Measurements from ENCODE around the gene RYR2. TPM values are rescaled to one million over a fixed set of nuclear protein-coding genes. Genes with fewer than 3 reads are reported as not detected.

The RYR2 gene
- total RNA-seq, 2 experiments from 2014 or later, result not detected

GRCh38 chr1:237108297-237109040 is 66.5 kb downstream of the RYR2 start:
- Histone ChIP-seq H3K79me2 (ENCODE audit: insufficient read depth, low read depth, low read length) (no peaks in the 10 kb centered on the region), H3K9me3 (ENCODE audit: low read length) (no peaks in the 10 kb centered on the region), H3K36me3 (ENCODE audit: insufficient read depth, low read length) (no peaks in the 10 kb centered on the region), H3K4me2 (ENCODE audit: low read length) (no peak overlapping the region), H4K20me1 (ENCODE audit: insufficient read depth, low read length) (no peaks in the 10 kb centered on the region), H2AFZ (ENCODE audit: low read length) (no peak overlapping the region), H3K4me3 (ENCODE audit: low read depth, low read length, poor library complexity, severe bottlenecking) (no peak overlapping the region), H3K4me1 (ENCODE audit: insufficient read depth, low read length, poor library complexity, severe bottlenecking) (no peaks in the 10 kb centered on the region), H3K27ac (ENCODE audit: low read depth, low read length, poor library complexity, severe bottlenecking) (no peak overlapping the region), H3K9me2 (ENCODE audit: insufficient read depth, low read length) (no peaks in the 10 kb centered on the region)
- no peak for TF ChIP-seq CTCF (conservative IDR thresholded peaks at IDR 0.05; ENCODE audit: low read length)
- TF ChIP-seq EZH2phosphoT487 (IDR thresholded peaks at IDR 0.05; ENCODE audit: borderline replicate concordance, low read depth, low read length), result no peak
- intact Hi-C loops (cut with micrococcal nuclease; ENCODE audit: unreplicated experiment), result no loop called here
- ChIA-PET POLR2A (no interaction called here), CTCF (ENCODE audit: unreplicated experiment) (no interaction called here)
- BruUV-seq (replicated peaks), result no TSS peak
- no peak for DNase-seq (ENCODE audit: low spot score)

GRCh38 chr1:237111807-237112206 is 69.8 kb downstream of the RYR2 start:
- intact Hi-C loops (cut with micrococcal nuclease; ENCODE audit: unreplicated experiment), result no loop called here

More at GRCh38 chr1:237111807-237112206, 69.8 kb downstream of the RYR2 start:
- ChIA-PET POLR2A (no interaction called here), CTCF (ENCODE audit: unreplicated experiment) (no interaction called here)
- no peak overlapping the region for H3K4me2 ChIP-seq (ENCODE audit: low read length)
- H3K27ac ChIP-seq (ENCODE audit: low read depth, low read length, poor library complexity, severe bottlenecking), result no peak overlapping the region
- H3K4me3 ChIP-seq (ENCODE audit: low read depth, low read length, poor library complexity, severe bottlenecking), result no peak overlapping the region
- no TSS peak for BruUV-seq (replicated peaks)
- H3K4me1 ChIP-seq (ENCODE audit: insufficient read depth, low read length, poor library complexity, severe bottlenecking), result no peaks in the 10 kb centered on the region
- H3K79me2 ChIP-seq (ENCODE audit: insufficient read depth, low read depth, low read length), result no peaks in the 10 kb centered on the region
- H3K9me3 ChIP-seq (ENCODE audit: low read length), result no peaks in the 10 kb centered on the region
- TF ChIP-seq EZH2phosphoT487 (IDR thresholded peaks at IDR 0.05; ENCODE audit: borderline replicate concordance, low read depth, low read length) (no peak), CTCF (conservative IDR thresholded peaks at IDR 0.05; ENCODE audit: low read length) (no peak)
- no peaks in the 10 kb centered on the region for H4K20me1 ChIP-seq (ENCODE audit: insufficient read depth, low read length)
- no peak for DNase-seq (ENCODE audit: low spot score)
- H3K36me3 ChIP-seq (ENCODE audit: insufficient read depth, low read length), result no peaks in the 10 kb centered on the region
- H3K9me2 ChIP-seq (ENCODE audit: insufficient read depth, low read length), result no peaks in the 10 kb centered on the region
- no peak overlapping the region for H2AFZ ChIP-seq (ENCODE audit: low read length)
